HL-60 (cell line): ENCODE data around the gene TMED6.

Source experiments
- DNase-seq, 2 experiments: peaks; one replicate each; pipeline ENCODE4 v3.0.0-alpha.2; 2010 to 2020; ENCODE audit warnings: low read depth in 1 of 2, low spot score in 1 of 2
- H3K27ac ChIP-seq: fragments of 250-450 bp; sonication (Bioruptor Pico); replicated peaks from 2 replicates; pipeline ENCODE4 v1.5.1; 2020; ENCODE audit warnings: mild to moderate bottlenecking, moderate library complexity
- H3K27me3 ChIP-seq: fragments of 250-450 bp; sonication (Bioruptor Pico); 2 replicates; pipeline ENCODE4 v1.5.1; 2021; ENCODE audit warnings: mild to moderate bottlenecking, moderate library complexity; ENCODE audit not compliant: insufficient read depth, poor library complexity, severe bottlenecking
- H3K4me3 ChIP-seq: replicated peaks from 2 replicates; pipeline ENCODE4 v1.5.1; 2011; ENCODE audit warnings: mild to moderate bottlenecking, control low read depth, low read length; ENCODE audit not compliant: insufficient read depth
- CTCF ChIP-seq: IDR thresholded peaks from one replicate; pipeline ENCODE4 v1.5.1; 2011; ENCODE audit warnings: low read length, control low read depth, inconsistent platforms; ENCODE audit not compliant: insufficient read depth
- GABPA ChIP-seq: IDR thresholded peaks from 2 replicates; pipeline ENCODE4 v1.6.1; 2012; ENCODE audit warnings: low read depth
- POLR2AphosphoS5 ChIP-seq: IDR thresholded peaks from 2 replicates; pipeline ENCODE4 v1.6.1; 2012; ENCODE audit warnings: low read depth
- REST ChIP-seq: IDR thresholded peaks from 2 replicates; pipeline ENCODE4 v1.6.1; 2012; ENCODE audit warnings: low read depth; ENCODE audit not compliant: insufficient replicate concordance
- SPI1 ChIP-seq: IDR thresholded peaks from 2 replicates; pipeline ENCODE4 v1.6.1; 2012; ENCODE audit warnings: low read depth, mild to moderate bottlenecking, borderline replicate concordance

The TMED6 gene

GRCh38 chr16:69349536-69349935 is 2.0 kb downstream of the TMED6 start:
- TF ChIP-seq CTCF (no peak), SPI1 (no peak), GABPA (no peak), POLR2AphosphoS5 (no peak)
- Histone ChIP-seq H3K4me3 (no peak overlapping the region), H3K27ac (no peak overlapping the region), H3K27me3 (no peaks in the 10 kb centered on the region)
- DNase-seq = no peak

- TF ChIP-seq POLR2AphosphoS5 = no peak
- no peak for TF ChIP-seq SPI1
- DNase-seq = no peak
- Histone ChIP-seq H3K4me3 (no peak overlapping the region), H3K27me3 (no peaks in the 10 kb centered on the region), H3K27ac (no peak overlapping the region)
Measured at GRCh38 chr16:69348222-69348621, 3.4 kb downstream of the TMED6 start.

GRCh38 chr16:69346683-69347082 is 4.9 kb downstream of the TMED6 start:
- no peaks in the 10 kb centered on the region for H3K27me3 ChIP-seq
- no peak for DNase-seq
- H3K4me3 ChIP-seq = no peak overlapping the region
- no peak for TF ChIP-seq POLR2AphosphoS5
- TF ChIP-seq GABPA = no peak
- TF ChIP-seq SPI1 = no peak
- no peak for TF ChIP-seq REST
- no peak for TF ChIP-seq CTCF
- no peak overlapping the region for H3K27ac ChIP-seq

- TF ChIP-seq CTCF = no peak
- no peak for TF ChIP-seq POLR2AphosphoS5
- no peak for TF ChIP-seq GABPA
- no peak for TF ChIP-seq SPI1
- TF ChIP-seq REST = no peak
- H3K27me3 ChIP-seq = no peaks in the 10 kb centered on the region
- DNase-seq = no peak
- no peak overlapping the region for H3K27ac ChIP-seq
- no peak overlapping the region for H3K4me3 ChIP-seq
Measured at GRCh38 chr16:69345923-69346322, 5.7 kb downstream of the TMED6 start.
